Endothelial cell of umbilical vein (primary cell): Measurements from ENCODE around the gene MIGA2.
"Not testable (repeated sequence)": the region's sequence is repeated elsewhere in the genome, so short reads cannot be mapped to it uniquely, and the experiment has no call there.

Experiments
- JUN ChIP-seq: IDR thresholded peaks from 2 replicates; pipeline ENCODE4 v1.6.1; 2011; ENCODE audit warnings: borderline replicate concordance, low read depth; ENCODE audit not compliant: insufficient read length, insufficient read depth
- MYC ChIP-seq: IDR thresholded peaks from one replicate; pipeline ENCODE4 v1.6.1; 2011; ENCODE audit warnings: mild to moderate bottlenecking, low read depth, low read length
- POLR2A ChIP-seq: IDR thresholded peaks from 2 replicates; pipeline ENCODE4 v1.6.1; 2012; ENCODE audit warnings: low read depth, mild to moderate bottlenecking, control low read depth, low read length
- POLR2AphosphoS5 ChIP-seq: IDR thresholded peaks from 2 replicates; pipeline ENCODE4 v1.6.1; 2012; ENCODE audit warnings: low read depth, mild to moderate bottlenecking, control low read depth, low read length, moderate library complexity; ENCODE audit not compliant: insufficient read depth
- TF ChIP-seq, protein P1 (sequence below), 2 donors: IDR thresholded peaks; 1 replicate in 1 of 2; 2 replicates in 1 of 2; pipeline ENCODE4 v1.5.1; 2011; ENCODE audit warnings: low read length in 2 of 2, mild to moderate bottlenecking in 2 of 2, moderate library complexity in 2 of 2, control low read depth in 1 of 2, inconsistent platforms in 1 of 2, low read depth in 1 of 2; ENCODE audit not compliant: insufficient read depth in 1 of 2; ENCODE audit errors: extremely low read depth in 1 of 2
- TF ChIP-seq, protein P2 (sequence below): IDR thresholded peaks from 2 replicates; pipeline ENCODE4 v1.6.1; 2011; ENCODE audit not compliant: insufficient read depth, insufficient read length

DNA sequence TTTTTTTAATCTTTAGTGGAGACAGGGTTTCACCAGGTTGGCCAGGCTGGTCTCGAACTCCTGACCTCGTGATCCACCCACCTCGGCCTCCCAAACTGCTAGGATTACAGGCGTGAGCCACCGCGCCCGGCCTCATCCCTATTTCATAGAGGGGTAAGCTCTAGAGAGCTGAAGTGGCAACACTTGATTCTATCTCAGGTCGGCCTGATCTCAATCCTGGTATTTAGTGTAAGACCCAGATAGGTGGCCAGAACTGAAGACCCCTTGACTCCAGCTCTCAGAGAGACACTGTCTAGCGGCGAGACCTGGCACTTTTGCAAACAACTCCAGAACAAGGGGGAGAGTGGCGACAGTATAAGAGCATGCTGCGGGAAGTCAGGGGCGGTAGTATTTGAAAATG lies 588 bp upstream of the MIGA2 start:
- TF ChIP-seq, protein P1, sequence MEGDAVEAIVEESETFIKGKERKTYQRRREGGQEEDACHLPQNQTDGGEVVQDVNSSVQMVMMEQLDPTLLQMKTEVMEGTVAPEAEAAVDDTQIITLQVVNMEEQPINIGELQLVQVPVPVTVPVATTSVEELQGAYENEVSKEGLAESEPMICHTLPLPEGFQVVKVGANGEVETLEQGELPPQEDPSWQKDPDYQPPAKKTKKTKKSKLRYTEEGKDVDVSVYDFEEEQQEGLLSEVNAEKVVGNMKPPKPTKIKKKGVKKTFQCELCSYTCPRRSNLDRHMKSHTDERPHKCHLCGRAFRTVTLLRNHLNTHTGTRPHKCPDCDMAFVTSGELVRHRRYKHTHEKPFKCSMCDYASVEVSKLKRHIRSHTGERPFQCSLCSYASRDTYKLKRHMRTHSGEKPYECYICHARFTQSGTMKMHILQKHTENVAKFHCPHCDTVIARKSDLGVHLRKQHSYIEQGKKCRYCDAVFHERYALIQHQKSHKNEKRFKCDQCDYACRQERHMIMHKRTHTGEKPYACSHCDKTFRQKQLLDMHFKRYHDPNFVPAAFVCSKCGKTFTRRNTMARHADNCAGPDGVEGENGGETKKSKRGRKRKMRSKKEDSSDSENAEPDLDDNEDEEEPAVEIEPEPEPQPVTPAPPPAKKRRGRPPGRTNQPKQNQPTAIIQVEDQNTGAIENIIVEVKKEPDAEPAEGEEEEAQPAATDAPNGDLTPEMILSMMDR (IDR thresholded peaks at IDR 0.05; ENCODE audit: extremely low read depth in 1 of 2, insufficient read depth in 1 of 2, low read depth in 1 of 2, low read length in 2 of 2) = not testable (repeated sequence)
- not testable (repeated sequence) for TF ChIP-seq JUN, POLR2AphosphoS5, MYC, POLR2A
- TF ChIP-seq, protein P2, sequence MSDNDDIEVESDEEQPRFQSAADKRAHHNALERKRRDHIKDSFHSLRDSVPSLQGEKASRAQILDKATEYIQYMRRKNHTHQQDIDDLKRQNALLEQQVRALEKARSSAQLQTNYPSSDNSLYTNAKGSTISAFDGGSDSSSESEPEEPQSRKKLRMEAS = not testable (repeated sequence)
